ENCODE results near the gene NSG1. TPM values are rescaled to one million over a fixed set of nuclear protein-coding genes. Genes with fewer than 3 reads are reported as not detected.

Gene NSG1
- 0.06 and 0.26 TPM in 2 replicates for total RNA-seq

GRCh38 chr4:4386736-4387392 lies at the start of gene NSG1:
NSG1 (plus strand) TSS chr4:4387102; CDS start chr4:4387630, 528 bp downstream.

Other genes with a start within 250 kb of the NSG1 start
- not detected in 2 replicates for gene OTOP1, start 160.2 kb upstream of the NSG1 start, total RNA-seq
- 20.0 and 30.0 TPM in 2 replicates for gene TMEM128, start 138.9 kb upstream of the NSG1 start, total RNA-seq
- 6.8 and 11.0 TPM in 2 replicates for gene LYAR, start 96.9 kb upstream of the NSG1 start, total RNA-seq
- 2.6 and 2.9 TPM in 2 replicates for gene ZBTB49, start 96.9 kb upstream of the NSG1 start, total RNA-seq
- 25.4 and 29.2 TPM in 2 replicates for gene STX18, start 154.9 kb downstream of the NSG1 start, total RNA-seq